NCI-H187 (cell line): ENCODE data around the gene CDKAL1.

Experiments used
- DNase-seq, 2 experiments: peaks; one replicate each; lab custom pipeline; 2025; lab: John Stamatoyannopoulos, UW

CDKAL1 gene

DNA sequence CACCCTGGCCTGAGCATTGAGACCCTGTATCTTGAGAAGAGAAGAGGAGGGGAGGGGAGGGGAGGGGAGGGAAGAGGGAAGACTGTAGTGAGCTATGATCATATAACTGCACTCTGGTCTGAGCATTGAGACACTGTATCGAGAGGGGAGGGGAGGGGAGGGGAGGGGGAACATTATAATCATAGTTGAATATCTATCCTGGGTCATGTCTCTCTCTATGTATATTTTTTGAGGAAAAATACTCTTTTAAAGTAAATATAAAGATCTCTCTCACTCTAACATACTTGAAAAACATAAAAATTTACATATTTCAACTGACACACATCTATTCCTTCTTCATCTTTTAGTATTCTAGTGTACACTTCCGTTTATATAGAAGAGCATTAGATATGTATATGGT, 431.0 kb downstream of the CDKAL1 start:
- DNase-seq: no peak

DNA sequence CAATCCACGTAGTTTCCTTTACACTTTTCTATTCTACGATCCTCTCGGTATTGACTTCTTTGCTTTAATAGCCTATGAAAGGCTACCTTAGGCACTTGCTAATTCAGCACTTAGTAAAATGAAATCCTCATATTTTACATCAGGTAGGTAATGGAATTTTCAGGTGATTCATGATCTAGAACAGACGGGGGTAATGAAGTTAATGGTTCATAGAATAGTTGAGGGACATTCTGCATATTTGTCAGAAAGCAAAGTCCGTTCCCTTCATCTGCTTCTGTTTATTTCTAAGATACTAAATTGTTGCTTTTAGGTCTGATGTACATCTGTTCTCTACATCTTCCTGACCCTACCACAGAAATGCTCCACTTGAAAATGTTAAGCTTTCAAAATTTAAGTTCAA, 431.7 kb downstream of the CDKAL1 start:
- DNase-seq: no peak

DNA sequence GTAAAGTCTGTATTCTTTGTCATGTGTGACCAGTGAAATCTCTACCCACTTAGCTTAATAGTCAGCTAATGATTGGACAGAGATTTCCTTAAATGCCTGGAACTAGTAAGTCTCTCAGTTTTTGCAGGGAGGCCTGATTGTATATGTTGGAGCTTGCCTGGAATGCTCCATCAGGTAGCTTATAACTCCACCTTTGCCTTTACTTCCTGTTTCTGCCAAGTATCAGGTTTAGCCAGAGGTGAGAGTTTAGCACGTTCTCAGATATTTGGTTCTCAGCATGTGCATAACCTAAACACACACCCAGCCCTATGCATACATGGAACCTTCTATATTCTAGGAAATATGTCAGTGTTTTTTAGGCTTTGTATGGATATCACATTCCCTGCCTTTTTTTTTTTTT, 435.3 kb downstream of the CDKAL1 start:
- no peak for DNase-seq

DNA sequence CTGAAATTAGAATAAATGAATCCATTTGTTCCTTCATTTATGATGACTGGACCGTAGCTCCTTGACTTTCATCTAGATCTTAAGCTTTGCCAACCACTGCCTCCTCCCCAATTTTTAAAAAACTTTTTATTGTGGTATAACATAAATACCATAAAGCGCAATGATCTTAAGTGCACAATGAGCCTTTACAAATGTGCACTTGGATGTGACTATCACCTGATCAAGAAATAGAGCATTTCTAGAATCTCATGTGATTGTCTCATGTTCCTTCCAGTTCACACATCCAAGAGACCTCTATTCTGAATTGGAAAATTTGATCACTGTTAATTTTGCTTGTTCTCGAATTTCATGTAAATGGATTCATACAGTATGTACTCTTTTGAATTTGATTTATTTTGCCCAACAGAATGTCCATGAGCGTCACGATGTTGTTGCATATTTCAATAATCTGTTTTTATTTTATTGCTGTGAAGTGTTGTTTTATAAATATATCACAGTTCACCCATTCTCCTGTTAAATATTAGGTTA, 442.2 kb downstream of the CDKAL1 start:
- DNase-seq: no peak

DNA sequence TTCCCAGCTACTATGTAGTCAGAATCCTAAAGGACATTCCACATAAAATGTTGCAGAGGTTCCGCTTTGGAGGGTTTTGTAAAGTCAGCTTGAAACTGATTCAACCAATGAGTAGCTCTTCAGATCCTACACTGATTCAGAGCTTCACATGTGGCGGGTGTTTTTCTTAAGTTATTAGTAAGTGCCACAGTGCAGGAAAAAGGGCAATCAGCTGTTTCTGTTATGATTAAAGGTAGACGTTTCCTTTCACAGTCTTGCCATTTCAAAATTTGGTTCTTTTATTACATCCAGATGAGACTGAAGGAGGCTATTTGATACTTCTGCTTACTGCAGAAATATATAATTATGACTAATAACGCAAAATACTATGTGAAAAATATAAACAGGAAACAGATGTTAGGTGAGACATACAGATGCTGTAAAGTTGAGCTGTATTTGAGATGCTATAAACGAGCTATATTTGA, 443.9 kb downstream of the CDKAL1 start:
- DNase-seq: no peak

DNA sequence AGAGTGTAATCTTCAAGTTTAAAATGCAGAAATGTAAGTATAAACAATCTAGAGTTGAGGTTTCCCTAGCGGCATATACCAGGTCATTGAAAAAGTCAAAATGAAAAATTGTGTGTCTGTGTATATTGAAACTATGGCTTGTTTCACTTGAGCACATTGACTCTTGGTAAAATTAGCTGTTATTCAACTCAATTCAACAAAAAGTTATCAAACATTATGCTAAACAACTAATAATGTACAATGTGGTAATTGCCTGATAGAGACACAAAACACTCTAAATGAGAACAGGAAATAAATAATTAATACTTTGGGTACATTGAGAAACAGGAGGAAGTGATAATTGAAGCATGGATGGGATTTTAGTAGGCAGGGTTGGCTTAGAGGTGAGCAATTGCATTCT, 444.8 kb downstream of the CDKAL1 start:
- DNase-seq: no peak

DNA sequence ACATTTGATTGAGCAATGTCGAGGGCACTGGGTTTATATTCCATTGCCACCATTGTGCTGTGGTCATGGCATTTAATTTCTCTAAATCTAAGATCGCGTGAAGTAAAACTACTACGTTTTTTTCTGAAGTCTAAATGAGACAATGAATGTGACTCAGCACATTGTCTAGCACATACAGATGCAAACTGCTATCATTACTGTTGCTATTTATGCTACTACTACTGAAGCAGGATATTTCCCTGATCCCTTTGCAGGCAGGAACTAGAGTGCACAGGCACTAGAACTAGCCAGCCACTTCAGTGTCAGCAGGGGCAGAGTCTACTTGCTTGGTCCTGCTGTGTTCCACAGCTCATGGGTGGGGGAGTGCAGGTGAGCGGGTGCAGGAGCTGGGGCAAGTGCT, 449.7 kb downstream of the CDKAL1 start:
- no peak for DNase-seq

DNA sequence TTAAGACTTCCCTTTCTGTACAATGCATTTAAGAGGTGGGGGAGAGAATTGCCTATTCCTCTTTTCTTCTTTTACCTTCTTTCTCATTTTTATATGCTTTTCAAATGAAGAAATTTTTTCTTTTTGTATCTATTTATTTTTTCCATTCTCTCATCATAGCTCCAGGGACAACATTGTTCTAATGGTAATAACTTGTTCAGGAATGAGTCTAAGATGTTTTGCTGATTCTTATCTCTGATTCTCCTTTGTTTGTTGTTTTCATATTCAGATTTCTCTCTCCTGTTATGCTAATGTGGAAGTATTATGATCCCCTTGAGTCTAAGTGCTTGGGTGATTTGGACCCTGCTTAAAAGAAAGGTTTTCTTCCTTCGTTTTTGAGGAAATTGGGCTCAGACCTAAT, 451.6 kb downstream of the CDKAL1 start:
- DNase-seq: no peak

DNA sequence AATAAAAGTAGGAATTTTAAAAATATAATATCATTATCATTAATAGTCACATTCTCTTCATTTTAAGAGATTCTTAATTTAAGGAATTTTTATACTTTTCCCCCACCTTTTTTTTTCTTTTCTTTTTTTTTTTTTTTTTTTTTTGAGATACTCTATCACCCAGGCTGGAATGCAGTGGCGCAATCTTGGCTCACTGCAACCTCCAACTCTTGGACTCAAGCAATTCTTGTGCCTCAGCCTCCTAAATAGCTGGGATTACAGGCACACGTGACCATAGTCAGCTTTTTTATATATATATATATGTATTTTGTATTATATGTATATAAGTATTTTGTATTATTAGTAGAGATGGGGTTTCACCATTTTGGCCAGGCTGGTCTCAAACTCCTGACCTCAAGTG, 457.7 kb downstream of the CDKAL1 start:
- DNase-seq: no peak

DNA sequence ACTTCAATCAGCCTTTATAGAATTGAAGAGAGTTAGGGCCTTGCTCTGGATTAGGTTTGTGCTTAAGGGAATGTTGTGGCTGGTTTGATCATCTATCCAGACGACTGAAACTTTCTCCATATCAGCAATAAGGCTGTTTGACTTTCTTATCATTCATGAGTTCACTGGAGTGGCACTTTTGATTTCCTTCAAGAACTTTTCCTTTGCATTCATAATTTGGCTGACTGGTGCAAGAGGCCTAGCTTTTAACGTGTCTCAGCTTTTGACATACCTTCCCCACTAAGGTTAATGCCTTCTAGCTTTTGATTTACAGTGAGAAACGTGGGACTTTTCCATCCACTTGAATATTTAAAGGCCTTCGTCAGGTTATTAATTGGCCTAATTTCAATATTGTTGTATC, 461.8 kb downstream of the CDKAL1 start:
- DNase-seq: no peak

DNA sequence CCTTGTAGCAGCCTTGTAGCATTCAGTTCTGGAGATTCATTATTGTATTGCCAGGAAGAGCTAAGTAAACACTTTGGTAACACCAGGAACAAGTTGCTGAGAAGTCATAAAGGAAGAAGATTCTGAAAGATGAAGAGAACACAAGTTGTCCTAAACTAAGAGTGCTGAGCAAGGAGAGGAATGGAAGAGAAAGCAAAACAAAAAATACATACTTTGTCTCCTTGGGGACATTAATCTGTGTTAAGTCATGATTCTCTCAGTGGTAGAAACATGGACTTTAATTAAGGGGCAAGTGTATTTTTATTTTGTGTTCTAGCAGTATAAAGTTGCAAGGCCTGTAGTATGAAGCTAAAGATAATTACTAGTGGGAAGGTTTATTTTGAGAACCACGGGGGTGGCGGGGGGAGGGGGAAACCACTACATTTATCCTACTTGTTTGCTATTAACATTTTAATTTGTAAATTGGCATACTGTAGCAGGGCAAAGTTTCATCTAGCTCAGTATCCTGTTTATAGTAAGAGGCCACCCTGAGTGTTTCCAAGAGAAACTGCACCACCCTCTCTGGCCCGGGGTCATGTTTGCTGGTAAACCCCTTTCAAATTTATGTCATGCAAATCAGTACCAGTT, 463.0 kb downstream of the CDKAL1 start:
- no peak for DNase-seq

DNA sequence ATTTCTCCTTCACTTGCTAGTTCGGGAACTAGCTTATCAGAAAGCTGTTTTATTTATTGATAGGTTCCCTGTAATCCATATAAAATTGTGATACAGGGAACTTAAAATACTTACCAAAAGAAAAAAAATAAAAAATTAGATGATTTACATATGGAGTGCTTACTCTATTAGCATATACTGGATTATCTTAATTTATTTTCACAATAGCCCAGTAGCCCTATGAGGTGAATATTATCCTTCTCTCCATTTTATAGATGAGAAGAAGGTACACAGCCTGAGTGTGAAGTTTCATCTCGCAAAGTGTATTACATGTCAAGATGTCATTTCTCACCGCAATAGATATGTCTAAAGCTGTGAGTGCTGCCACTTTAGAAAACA, 463.5 kb downstream of the CDKAL1 start:
- no peak for DNase-seq

DNA sequence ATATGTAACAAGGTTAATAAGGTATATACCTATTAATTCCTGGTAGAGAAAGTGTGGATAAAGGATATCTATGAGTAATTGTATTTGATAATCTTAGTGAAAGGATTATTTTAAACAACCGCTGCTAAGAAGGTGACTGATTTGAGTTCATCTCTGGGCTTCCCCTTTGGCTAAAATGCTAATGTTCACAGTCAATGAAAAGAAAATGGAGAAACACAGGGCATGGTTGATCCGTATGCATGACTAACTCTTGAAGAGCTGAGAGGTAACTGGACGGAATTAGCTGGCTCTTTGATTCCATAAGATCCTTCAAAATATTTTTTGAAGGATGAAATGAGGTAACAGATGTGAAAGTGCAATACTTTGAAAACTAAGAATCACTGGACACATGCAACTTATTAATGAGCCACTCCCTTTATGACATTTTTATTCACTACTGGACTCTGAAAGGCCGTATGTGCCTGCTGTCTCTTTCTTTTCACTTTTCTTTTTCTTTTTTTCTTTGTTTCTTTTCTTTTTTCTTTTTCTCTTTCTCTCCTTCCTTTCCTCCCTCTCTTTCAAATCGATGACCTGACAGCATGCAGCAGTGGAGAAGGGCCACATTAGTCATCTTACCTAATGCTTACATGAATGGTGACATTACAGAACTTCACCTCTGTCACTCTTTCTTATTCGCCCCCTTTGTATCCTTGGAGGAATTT, 464.6 kb downstream of the CDKAL1 start:
- DNase-seq: no peak

DNA sequence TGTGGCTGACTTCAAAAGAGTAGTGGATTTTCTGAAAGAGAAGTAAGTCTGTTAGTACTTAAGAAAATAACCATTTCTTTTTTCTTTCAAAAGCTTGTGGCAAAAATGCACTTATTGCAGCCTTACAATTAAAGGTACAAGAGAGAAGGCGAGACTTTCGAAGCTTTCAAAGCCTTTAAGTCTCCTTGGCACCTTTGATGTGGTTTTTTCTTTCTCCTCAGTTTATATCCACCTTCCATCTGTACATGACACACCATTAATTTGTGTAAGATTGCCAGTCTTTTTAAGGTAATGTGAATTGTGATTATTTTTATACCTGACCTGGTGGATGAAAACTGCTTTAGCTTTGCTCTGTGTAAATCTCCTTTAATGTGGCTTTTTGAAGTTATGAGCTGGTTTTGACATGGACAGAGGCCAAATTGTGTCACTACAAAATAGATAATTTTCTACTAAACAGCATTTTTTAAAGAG, 466.1 kb downstream of the CDKAL1 start:
- no peak for DNase-seq

DNA sequence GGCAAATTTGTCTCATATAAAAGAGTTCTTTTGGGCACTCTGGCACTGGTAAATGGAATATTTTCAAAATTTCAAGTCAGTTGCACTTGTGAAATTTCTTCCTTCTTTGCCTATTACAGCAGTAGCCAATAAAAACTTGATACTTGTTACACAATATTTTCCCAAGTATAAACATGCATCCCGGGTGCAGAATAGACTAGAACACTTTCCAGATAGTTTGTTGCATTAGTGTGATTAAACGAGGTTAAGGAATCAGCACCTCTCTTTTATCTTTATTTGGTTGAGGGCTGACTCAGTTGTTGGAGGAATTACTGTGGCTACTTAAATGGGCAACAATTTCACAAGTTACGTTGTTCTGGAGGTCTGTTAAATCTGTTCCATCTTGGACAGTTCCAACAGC, 467.5 kb downstream of the CDKAL1 start:
- DNase-seq: no peak

DNA sequence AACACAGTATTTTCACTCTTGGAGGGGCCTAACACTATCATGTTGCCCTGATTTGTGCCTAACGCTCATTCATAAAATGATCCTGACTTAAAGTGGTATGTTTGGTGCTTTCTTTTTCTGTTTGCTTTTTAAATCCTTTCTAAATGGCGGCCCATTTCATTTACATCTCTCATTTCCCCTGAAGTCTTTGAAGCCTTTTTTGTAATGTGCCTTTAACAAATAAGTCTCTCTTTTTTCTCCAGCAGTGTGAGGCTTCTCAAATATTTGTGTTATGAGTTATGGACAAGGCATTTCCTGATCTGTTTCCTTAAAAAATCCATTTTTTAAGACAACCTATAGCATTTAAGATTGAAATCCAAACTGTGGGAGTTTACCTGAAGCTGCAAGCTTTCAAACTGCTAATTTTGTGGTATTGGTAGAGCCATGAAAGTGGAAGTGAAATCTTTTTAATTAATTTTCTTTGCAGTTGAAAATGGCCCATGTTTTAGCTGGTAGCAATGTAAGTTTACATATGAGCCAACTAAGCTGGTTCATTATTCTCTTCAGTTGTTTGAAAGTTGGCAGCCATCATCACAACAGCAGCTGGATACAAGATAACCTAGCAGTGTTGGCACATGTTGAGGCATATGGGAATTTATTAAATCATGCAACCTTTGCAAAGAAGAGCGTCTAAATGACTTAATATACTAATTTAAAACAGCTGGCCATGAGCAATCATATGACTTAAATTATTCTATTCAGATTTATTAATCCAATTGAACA, 469.7 kb downstream of the CDKAL1 start:
- no peak for DNase-seq

DNA sequence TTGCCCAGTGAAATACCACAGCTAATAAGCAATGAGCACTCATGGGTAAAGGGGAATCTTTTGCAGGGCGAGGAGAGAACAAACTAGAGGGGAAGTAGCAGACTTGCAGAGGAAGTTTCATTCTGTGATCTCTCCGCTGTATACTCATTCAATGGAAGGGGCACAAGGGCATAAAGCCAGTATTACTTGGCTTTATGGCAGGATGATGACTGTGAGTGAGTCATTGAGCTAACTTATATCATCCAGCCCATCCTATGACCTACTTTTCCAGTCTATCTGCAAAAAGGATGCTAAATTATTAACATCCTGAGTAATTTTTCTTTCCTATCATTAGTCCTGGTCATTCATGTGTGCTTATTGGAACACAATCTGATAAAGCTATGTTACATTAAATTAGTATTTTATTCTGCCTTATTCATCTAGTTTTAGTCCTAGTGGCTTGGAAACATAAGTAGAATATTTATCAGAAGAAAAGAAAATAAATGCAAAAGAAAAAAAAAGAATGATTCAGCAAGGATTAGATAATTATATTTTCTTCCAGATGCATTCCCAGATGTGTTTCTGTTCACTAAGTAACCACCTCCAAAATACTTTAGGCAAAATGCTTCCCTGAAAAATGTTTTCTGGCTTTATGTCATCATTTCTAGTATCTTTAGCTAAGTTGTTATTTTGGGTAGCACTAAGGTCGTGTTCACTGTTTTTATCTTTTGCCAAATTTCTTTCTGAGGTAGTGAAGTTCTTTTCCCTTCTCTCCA, 471.7 kb downstream of the CDKAL1 start:
- no peak for DNase-seq

DNA sequence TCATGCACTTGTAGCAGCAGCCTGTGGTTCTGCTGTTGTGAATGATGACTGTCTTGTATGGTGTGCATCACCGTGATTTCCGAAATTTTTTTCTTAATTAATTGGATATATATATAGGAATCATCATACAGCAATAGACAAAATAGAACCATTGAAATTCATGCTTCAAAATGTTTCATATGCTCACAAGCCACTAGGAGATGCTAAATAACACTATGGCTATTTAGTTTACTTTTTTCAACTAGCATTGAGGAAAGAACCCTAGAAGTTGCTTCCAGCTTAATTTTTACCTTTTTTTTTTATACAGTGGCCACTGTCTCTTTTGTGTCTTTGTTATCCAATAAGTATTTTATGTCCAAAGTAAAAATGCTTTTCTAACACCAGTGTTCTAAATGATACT, 485.4 kb downstream of the CDKAL1 start:
- DNase-seq: no peak

DNA sequence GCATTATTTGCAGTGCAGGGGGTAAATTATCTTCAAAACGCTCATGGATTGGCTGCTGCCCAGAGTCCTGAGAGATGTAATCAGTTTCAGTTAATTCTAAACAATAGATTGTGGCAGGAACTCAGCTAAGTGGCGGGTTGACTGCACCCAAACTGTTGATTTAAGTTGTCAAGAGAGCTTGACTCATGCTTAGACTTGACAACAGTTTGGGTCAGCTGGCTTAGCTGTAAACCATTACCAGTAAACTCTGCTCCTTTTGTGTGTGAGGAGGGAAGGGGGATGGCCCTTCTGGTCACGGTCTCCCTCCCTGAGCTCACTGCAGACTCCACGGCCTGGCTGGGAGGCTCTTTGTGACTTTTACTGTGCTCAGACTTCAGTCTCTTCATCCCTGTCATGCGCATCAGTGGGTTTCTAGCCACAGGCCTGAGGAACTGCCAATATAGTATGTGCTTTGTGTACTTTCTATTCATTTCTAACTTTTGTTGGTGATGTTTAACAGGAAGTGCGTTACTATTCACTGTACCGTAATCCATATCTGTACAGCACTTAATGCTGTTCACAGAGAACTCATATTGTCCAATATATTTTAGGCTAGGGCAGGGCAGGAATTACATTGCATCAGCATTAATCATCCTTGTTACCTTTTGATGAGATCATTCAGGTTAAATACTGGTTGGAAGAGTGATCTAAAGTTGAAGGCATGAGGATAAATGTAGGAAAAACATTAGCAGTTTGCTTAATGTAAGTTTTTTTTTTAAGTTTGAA, 488.3 kb downstream of the CDKAL1 start:
- peak; percentile 10 to 33 for DNase-seq

DNA sequence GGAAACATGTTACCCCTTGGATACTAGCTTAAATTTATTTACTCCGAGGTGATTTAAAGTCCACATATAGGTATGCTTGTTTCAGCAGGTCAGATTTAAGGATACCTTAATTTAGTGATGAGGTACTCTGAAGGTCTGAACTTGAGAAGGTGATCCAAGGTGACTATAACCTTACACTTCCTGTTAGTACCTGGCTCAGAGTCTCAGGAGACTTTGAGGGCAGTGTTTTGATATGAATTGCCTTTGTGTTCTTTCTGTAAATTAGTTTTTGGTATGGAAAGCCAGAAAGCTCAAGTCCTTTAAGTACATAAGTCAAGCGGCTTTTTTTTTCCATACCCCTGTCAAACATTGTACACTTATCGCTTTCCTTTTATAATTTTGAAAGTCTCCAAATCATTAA, 489.0 kb downstream of the CDKAL1 start:
- DNase-seq: no peak

DNA sequence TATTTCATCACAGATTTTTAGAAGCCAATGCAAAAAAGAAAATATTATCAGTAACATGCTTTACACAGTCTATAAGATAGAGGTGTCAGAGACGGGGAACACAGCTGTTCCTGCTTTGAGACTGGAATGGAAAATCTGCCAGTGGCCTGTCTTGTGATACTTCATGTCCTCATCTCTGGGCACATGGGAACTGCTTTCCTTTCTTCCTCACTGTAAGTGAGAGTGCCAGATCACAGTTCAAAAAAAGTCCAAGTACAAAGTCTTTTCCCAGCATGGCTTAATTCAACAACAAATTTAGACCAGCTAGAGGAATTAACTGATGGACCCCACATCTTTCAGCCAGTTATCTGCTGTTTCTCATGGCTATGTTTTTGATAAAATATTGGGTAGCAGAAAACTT, 490.4 kb downstream of the CDKAL1 start:
- DNase-seq: no peak
